GM12801 (cell line): ENCODE results near the gene POLA1.

Source experiments
- TF ChIP-seq, protein P1 (sequence below): IDR thresholded peaks from one replicate; pipeline ENCODE4 v1.5.1; 2011; ENCODE audit warnings: control low read depth; ENCODE audit not compliant: insufficient read length; ENCODE audit errors: extremely low read depth

POLA1 gene

DNA sequence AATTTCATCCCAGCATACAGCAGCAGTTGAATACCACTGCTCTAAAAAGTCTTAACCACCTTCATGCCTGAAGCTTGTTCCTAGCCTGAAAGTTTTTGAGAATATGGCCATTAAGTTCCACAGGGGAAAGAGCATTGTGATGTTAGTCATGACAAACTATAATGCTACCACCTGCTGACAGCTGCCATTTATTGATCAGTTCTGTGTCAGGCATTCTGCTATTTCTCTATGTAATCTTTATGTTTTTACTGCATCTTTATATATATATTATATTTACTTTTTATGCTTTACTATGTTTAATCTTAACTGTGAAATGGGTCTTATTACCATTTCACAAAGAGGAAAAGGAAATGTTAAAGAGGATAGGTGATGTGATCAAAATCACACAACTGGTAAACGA, 268.1 kb downstream of the POLA1 start:
- TF ChIP-seq, protein P1, sequence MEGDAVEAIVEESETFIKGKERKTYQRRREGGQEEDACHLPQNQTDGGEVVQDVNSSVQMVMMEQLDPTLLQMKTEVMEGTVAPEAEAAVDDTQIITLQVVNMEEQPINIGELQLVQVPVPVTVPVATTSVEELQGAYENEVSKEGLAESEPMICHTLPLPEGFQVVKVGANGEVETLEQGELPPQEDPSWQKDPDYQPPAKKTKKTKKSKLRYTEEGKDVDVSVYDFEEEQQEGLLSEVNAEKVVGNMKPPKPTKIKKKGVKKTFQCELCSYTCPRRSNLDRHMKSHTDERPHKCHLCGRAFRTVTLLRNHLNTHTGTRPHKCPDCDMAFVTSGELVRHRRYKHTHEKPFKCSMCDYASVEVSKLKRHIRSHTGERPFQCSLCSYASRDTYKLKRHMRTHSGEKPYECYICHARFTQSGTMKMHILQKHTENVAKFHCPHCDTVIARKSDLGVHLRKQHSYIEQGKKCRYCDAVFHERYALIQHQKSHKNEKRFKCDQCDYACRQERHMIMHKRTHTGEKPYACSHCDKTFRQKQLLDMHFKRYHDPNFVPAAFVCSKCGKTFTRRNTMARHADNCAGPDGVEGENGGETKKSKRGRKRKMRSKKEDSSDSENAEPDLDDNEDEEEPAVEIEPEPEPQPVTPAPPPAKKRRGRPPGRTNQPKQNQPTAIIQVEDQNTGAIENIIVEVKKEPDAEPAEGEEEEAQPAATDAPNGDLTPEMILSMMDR = no peak

DNA sequence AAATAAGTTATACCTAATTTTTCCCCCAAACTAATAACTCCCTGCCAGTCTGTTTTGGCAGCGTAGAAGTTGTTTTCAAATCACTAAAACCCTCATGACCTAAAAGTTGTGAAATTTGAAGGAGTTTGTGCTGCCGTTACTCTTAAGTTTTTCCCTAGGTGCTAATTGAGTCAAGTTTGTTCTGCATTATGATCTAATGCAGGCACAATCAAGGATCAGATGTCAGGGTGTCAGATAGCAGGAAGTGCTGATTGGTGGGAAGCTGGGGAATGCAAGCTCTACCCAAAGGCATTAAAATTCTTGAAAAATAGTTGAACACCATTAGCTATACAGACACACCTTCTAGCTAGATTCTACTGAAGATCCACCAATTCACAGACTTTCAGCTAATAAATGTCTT, 270.1 kb downstream of the POLA1 start:
- TF ChIP-seq, protein P1 = no peak

DNA sequence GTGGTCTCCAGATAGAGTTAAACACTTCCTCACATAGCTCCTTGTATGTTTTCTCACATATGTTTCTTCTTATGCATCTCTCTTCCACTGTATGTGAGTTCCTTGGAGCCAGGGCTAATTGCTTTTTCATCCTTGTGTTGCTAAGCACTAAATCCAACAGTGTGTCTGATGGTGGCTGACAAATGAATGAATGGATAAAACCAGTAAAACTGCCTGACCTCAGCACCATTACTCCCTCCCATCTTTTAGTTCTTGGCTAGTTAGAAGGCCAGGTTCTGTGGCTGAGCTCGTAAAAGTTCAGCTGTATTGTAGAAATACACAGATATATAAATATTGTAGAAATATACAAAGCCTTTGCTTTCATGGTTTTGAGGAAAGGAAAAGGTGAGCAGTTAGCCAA, 271.7 kb downstream of the POLA1 start:
- TF ChIP-seq, protein P1 = no peak

DNA sequence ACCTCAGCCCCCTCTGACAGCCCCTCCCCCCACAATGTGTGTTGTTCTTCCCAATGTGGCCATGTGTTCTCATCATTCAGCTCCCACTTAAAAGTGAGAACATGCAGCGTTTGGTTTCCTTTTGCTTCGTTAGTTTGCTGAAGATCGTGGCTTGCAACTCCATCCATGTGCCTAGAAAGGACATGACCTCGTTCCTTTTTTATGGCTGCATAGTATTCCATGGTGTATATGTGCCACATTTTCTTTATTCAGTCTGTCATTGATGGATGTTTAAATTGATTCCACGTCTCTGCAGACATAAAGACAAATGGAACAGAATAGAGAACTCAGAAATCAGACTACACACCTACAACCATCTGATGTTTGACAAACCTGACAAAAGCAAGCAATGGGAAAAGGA, 276.1 kb downstream of the POLA1 start:
- TF ChIP-seq, protein P1 = no peak

DNA sequence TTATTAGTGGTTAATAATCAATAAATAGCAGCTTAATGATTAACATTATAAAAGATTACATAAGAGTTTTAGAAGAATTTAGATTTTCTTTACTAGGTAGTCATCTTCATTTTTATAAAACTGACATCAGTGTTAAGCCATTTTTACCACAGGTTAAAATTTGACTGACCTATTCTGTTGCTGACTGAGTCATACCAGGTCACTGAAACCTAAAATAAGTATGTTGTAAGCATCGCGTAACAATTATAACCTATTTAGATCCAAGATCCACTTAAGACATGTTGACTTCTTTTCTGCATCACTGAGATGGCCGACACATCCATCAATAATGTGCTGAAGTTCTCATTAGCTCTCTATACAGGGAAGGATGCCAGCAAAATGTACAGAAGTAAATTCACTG, 285.4 kb downstream of the POLA1 start:
- TF ChIP-seq, protein P1 = no peak

DNA sequence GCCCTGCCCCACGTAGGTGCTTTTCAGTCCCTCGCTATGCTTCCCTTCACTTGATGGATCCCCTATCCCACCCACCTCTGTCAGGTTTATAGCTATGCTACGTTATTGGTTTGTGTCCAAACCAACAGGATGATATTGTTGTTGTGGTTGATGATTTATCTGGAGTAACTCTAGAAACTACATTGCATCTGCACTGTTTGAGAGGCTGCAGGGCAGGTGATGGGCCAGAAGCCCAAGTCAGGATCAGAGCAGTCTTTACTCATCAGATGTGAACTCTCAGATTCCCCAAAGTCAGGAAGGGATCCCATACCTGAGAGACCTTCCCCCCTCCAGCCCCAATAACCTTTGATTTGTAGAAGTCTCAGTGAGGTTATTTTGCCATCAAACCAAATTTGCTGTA, 287.3 kb downstream of the POLA1 start:
- TF ChIP-seq, protein P1 = no peak

DNA sequence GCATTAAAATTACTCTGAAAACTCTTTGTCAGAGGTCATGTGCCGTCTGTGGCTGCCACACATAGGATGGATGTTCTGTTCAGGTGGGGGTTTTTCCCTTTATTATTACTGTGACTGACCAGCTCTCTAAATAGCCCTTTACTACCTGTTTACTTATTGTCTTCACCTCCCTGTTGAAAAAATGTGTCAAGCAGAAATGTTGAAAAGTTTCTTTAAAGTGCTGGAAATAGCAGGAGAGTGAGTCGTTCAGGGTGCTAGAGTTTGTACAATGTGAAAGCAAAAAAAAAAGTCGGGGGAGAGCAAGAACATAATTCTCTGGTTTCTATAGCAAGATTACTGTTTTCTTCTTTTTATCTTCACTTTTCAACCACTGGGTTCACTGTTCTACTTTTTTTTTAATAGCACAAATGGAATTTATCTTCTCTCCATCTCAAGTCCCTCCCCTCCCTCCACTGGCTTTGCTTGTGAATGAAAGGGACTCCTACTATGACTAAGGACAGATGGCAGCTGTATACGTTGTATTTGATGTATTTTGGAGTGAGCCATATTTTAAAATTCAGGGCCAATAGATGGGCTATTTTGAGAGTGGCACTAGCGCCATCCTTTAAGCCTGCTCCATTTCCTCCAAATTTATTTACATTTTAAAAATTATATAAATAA, 288.7 kb downstream of the POLA1 start:
- TF ChIP-seq, protein P1 = no peak

DNA sequence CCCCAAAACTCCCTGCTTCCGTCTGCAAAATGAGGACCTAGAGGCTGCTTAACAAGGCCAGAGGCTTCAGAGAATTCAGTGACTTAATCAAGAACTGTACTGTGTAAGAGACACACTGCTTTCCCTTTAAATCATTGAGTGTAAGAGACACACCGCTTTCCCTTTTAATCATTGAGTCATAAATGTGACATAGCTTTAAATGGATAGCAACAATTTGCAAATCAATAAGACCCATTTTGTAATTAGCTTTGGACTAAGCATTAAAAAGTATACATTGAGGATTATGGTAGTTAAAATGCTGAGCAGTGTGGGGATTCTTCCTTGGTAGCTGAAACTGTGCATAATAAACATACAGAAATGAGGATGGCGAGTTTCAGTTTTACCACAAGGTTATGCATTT, 290.2 kb downstream of the POLA1 start:
- TF ChIP-seq, protein P1 = no peak
